K562 (cell line): Measurements from ENCODE around the gene NABP2.

Experiments used
- ARNT ChIP-seq, 2 experiments: fragments of 450-650 bp; IDR thresholded peaks; 2 replicates each; pipeline ENCODE4 v1.6.1; 2016; ENCODE audit warnings: mild to moderate bottlenecking in 1 of 2
- CTCF ChIP-seq, 3 experiments: IDR thresholded peaks in 2 of 3; conservative IDR thresholded peaks in 1 of 3; 2 replicates each; pipeline ENCODE4 v1.5.1; 2011 to 2012; ENCODE audit warnings: low read length in 3 of 3, mild to moderate bottlenecking in 3 of 3, control low read depth in 2 of 3, improper control_type of control experiment in 1 of 3, inconsistent platforms in 1 of 3, low read depth in 1 of 3, mixed read lengths in 1 of 3, moderate library complexity in 1 of 3; ENCODE audit not compliant: insufficient read depth in 2 of 3
- EZH2 ChIP-seq: IDR thresholded peaks from 2 replicates; pipeline ENCODE4 v1.6.1; 2012; ENCODE audit warnings: low read depth, mild to moderate bottlenecking, inconsistent platforms, low read length, borderline replicate concordance
- HBP1 ChIP-seq: fragments of 450-650 bp; formaldehyde crosslinking; IDR thresholded peaks from 2 replicates; pipeline ENCODE4 v1.4.0; 2022; ENCODE audit warnings: missing genetic modification characterization
- HNRNPK ChIP-seq: fragments of 200-400 bp; formaldehyde crosslinking; IDR thresholded peaks from one replicate; pipeline ENCODE4 v1.6.1; 2018; ENCODE audit warnings: mild to moderate bottlenecking, low read depth, low read length; ENCODE audit not compliant: poor library complexity, severe bottlenecking
- HOMEZ ChIP-seq: fragments of 250-450 bp; sonication (Bioruptor Pico); IDR thresholded peaks from 2 replicates; pipeline ENCODE4 v1.4.0; 2020; ENCODE audit warnings: mild to moderate bottlenecking, moderate library complexity
- KDM5B ChIP-seq: fragments of 200-600 bp; sonication (generic); IDR thresholded peaks from 2 replicates; pipeline ENCODE4 v1.6.1; 2012; ENCODE audit warnings: low read depth, mild to moderate bottlenecking, moderate library complexity, low read length, control low read depth, inconsistent platforms; ENCODE audit not compliant: insufficient replicate concordance
- LARP7 ChIP-seq: fragments of 450-650 bp; IDR thresholded peaks from 2 replicates; pipeline ENCODE4 v1.6.1; 2016
- MXD1 ChIP-seq: fragments of 250-450 bp; sonication (Bioruptor Pico); IDR thresholded peaks from 2 replicates; pipeline ENCODE4 v1.8.0; 2021; ENCODE audit warnings: borderline replicate concordance, mild to moderate bottlenecking, moderate library complexity; ENCODE audit not compliant: poor library complexity, severe bottlenecking
- PHF20 ChIP-seq: fragments of 450-650 bp; IDR thresholded peaks from 2 replicates; pipeline ENCODE4 v1.6.1; 2018; ENCODE audit not compliant: partially characterized antibody
- POLR2A ChIP-seq: fragments of 450-650 bp; conservative IDR thresholded peaks from 2 replicates; pipeline ENCODE4 v1.6.1; 2016
- SMARCB1 ChIP-seq: IDR thresholded peaks from 2 replicates; pipeline ENCODE4 v1.6.1; 2011; ENCODE audit warnings: improper control_type of control experiment, low read depth; ENCODE audit not compliant: insufficient read length
- TAF1 ChIP-seq: IDR thresholded peaks from 2 replicates; pipeline ENCODE4 v1.6.1; 2011; ENCODE audit warnings: mild to moderate bottlenecking, low read length, moderate library complexity; ENCODE audit not compliant: insufficient read depth, control insufficient read depth, severe bottlenecking; ENCODE audit errors: extremely low read depth
- ZNF121 ChIP-seq: sonication (generic); formaldehyde crosslinking; conservative IDR thresholded peaks from 2 replicates; pipeline ENCODE4 v1.8.0; 2022; ENCODE audit warnings: missing genetic modification reagents

- TF ChIP-seq LARP7 (no peak), TAF1 (no peak), PHF20 (no peak), MXD1 (CRISPR knock-in tag) (no peak), POLR2A (no peak), EZH2 (no peak), CTCF (IDR thresholded peaks at IDR 0.05 in 2 of 3, conservative IDR thresholded peaks at IDR 0.05 in 1 of 3; ENCODE audit: insufficient read depth in 2 of 3, low read depth in 1 of 3, low read length in 3 of 3) (no peak), SMARCB1 (no peak), HBP1 (CRISPR knock-in tag) (no peak), HNRNPK (no peak), KDM5B (no peak), ZNF121 (CRISPR knock-in tag) (no peak), ARNT (IDR thresholded peaks at IDR 0.05) (no peak), HOMEZ (CRISPR knock-in tag) (no peak)
Measured at GRCh38 chr12:56229082-56229481, 4.9 kb downstream of the NABP2 start.
